HepG2 (cell line): ENCODE data around the gene ZKSCAN4. TPM values are rescaled to one million over a fixed set of nuclear protein-coding genes. Genes with fewer than 3 reads are reported as not detected.
A peak's percentile ranks its signal among the peaks of the same experiment; 100 is the strongest.

Source experiments
- EZH2 ChIP-seq: conservative IDR thresholded peaks from 2 replicates; pipeline ENCODE4 v1.6.1; 2012; ENCODE audit warnings: mild to moderate bottlenecking, low read depth, low read length, moderate library complexity
- GABPA ChIP-seq, 2 experiments: IDR thresholded peaks; 2 replicates each; pipeline ENCODE4 v1.6.1; 2011 to 2016; ENCODE audit warnings: low read depth in 2 of 2, low read length in 1 of 2, missing biosample characterization in 1 of 2, missing genetic modification characterization in 1 of 2
- HDAC6 ChIP-seq: fragments of 200-600 bp; sonication (generic); IDR thresholded peaks from 2 replicates; pipeline ENCODE4 v1.7.0; 2017; ENCODE audit warnings: mild to moderate bottlenecking, antibody characterized with exemption, low read length, low read depth
- MXI1 ChIP-seq: IDR thresholded peaks from 3 replicates; pipeline ENCODE4 v1.6.1; 2012; ENCODE audit warnings: low read depth, low read length, inconsistent platforms, borderline replicate concordance
- PCBP1 ChIP-seq: fragments of 200-400 bp; formaldehyde crosslinking; IDR thresholded peaks from 2 replicates; pipeline ENCODE4 v1.6.1; 2017; ENCODE audit warnings: mild to moderate bottlenecking, low read depth, low read length, borderline replicate concordance
- PITX1 ChIP-seq: sonication (generic); formaldehyde crosslinking; IDR thresholded peaks from 2 replicates; pipeline ENCODE4 v1.5.1; 2020; ENCODE audit warnings: mild to moderate bottlenecking, missing genetic modification reagents
- RORA ChIP-seq: sonication (generic); formaldehyde crosslinking; IDR thresholded peaks from 2 replicates; pipeline ENCODE4 v1.5.0; 2020; ENCODE audit warnings: mild to moderate bottlenecking, missing genetic modification reagents, moderate library complexity
- SMC3 ChIP-seq: IDR thresholded peaks from 2 replicates; pipeline ENCODE4 v1.6.1; 2011; ENCODE audit warnings: low read length, improper control_type of control experiment
- SP1 ChIP-seq, 2 experiments: fragments of 450-650 bp in 1 of 2; sonication (generic) in 1 of 2; formaldehyde crosslinking in 1 of 2; IDR thresholded peaks; 2 replicates each; pipeline versions ENCODE4 v1.4.0 to v1.6.1; 2016 to 2020; ENCODE audit warnings: missing genetic modification reagents in 1 of 2
- SP140L ChIP-seq: sonication (generic); formaldehyde crosslinking; IDR thresholded peaks from 2 replicates; pipeline ENCODE4 v1.4.0; 2020; ENCODE audit warnings: missing genetic modification reagents, borderline replicate concordance
- TBP ChIP-seq: sonication (generic); formaldehyde crosslinking; IDR thresholded peaks from 2 replicates; pipeline ENCODE4 v1.5.0; 2020; ENCODE audit warnings: missing genetic modification reagents
- ZBTB8A ChIP-seq: sonication (generic); formaldehyde crosslinking; IDR thresholded peaks from 2 replicates; pipeline ENCODE4 v1.4.0; 2020; ENCODE audit warnings: mild to moderate bottlenecking, low read depth, missing genetic modification reagents, borderline replicate concordance
- ZNF136 ChIP-seq: sonication (generic); formaldehyde crosslinking; IDR thresholded peaks from 2 replicates; pipeline ENCODE4 v1.8.1; 2022; ENCODE audit warnings: low read depth, mild to moderate bottlenecking, moderate library complexity, missing genetic modification reagents
- ZNF331 ChIP-seq: sonication (generic); formaldehyde crosslinking; IDR thresholded peaks from 2 replicates; pipeline ENCODE4 v1.4.0; 2020; ENCODE audit warnings: missing genetic modification reagents
- ZNF343 ChIP-seq: sonication (generic); formaldehyde crosslinking; IDR thresholded peaks from 2 replicates; pipeline ENCODE4 v1.4.0; 2020; ENCODE audit warnings: mild to moderate bottlenecking, missing genetic modification reagents
- ZNF430 ChIP-seq: sonication (generic); formaldehyde crosslinking; IDR thresholded peaks from 2 replicates; pipeline ENCODE4 v1.9.0; 2021; ENCODE audit warnings: mild to moderate bottlenecking, missing genetic modification reagents
- ZNF816 ChIP-seq: sonication (generic); formaldehyde crosslinking; IDR thresholded peaks from 2 replicates; pipeline ENCODE4 v1.8.0; 2022; ENCODE audit warnings: missing genetic modification reagents, mild to moderate bottlenecking, borderline replicate concordance
- polyA plus RNA-seq, 8 experiments: library from polyadenylated mRNA; depleted of rRNA in 3 of 8; stranded (reverse) in 7 of 8; unstranded in 1 of 8; fragments of >200 nt; fragmentation: Illumina TruSeq in 4 of 8; extraction: Trizol in 4 of 8; gene quantifications; 2 replicates each; pipeline versions ENCODE4 v1.2.1 to v1.2.3, GENCODE V29; 2011 to 2016; ENCODE audit warnings: low read depth in 4 of 8, missing spikeins in 1 of 8, mixed read lengths in 1 of 8; ENCODE audit not compliant: insufficient read depth in 1 of 8
- total RNA-seq, 5 experiments: library from RNA; depleted of rRNA; stranded (reverse); fragments of >200 nt; fragmentation: Illumina TruSeq; extraction: Trizol; gene quantifications; 2 replicates each; pipeline ENCODE4 v1.2.3, GENCODE V29; 2016; ENCODE audit warnings: low read depth in 1 of 5
- TF ChIP-seq, protein P1 (sequence below): sonication (generic); formaldehyde crosslinking; IDR thresholded peaks from 2 replicates; pipeline ENCODE4 v1.5.0; 2020; ENCODE audit warnings: missing genetic modification reagents, mild to moderate bottlenecking, borderline replicate concordance
- TF ChIP-seq, protein P2 (sequence below): sonication (generic); formaldehyde crosslinking; IDR thresholded peaks from 2 replicates; pipeline ENCODE4 v1.4.0; 2020; ENCODE audit warnings: missing genetic modification reagents
- TF ChIP-seq, protein P3 (sequence below): IDR thresholded peaks from 2 replicates; pipeline ENCODE4 v1.4.0; 2020; ENCODE audit warnings: mild to moderate bottlenecking, missing genetic modification reagents

Gene ZKSCAN4
- total and polyA plus RNA-seq, 2 of the 13 experiments (the other 11 are each of a cell fraction or from before 2014, with no cell fraction given), result 2.9 to 7.8 TPM

DNA sequence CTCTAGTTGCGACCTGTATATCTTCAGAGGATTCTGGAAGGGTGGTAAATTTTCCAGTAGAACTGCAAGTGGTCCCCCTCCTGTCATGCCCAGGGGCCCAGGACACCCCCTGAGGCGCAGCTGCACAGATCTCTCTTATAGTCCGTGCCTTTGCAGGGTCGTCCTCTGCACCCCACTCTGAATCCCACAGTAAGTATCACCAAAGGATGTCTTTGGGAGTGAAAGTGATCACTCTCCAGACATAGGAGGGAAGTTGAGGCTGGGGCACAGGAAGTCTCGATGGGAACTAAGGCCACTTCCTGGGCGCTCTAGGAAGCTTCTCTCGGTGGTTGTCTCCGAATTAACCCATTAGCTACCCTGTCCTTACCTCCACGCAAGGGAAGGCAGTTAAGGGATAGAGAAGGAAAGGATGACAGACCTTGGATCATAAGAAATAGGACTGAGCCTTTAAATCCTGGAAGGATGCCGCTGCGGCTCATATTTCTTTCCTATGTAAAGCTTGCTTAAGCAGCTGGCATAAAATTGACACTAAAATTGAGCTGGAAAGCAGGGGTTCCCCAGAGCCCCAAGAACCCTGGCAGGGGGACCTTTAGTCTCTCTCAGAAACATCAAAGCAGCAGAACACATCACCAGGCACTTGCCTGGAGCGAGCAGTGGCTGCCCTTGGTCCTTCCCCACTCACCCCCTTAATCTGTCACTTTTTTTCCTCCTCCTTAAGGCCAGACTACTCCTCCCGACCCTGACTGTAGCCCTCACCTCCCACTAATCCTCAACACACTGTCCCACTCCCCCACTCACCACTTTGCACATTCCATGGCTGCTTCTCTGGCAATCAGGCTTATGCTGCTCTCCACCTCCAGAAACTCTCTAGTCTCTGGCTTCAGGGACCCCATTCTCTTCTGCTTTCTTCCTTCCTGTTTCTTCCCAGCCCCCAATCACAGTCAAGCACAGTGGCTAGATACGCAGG, at the start of gene ZKSCAN4 (continued):
- TF ChIP-seq SMC3, result peak; percentile 51; the same call in 1 of the 2 replicates
- peak; percentile 76; the same call in 1 of the 2 replicates for TF ChIP-seq SP140L
- no peak for TF ChIP-seq TBP (CRISPR knock-in tag)
- TF ChIP-seq EZH2, result no peak; the same call in 1 of the 2 replicates
- TF ChIP-seq PCBP1, result no peak
- TF ChIP-seq SP1 (IDR thresholded peaks at IDR 0.05), result no peak
- TF ChIP-seq SP1 (CRISPR knock-in tag; IDR thresholded peaks at IDR 0.05), result peak; percentile 20; the same call in 1 of the 2 replicates
- TF ChIP-seq, protein P1, sequence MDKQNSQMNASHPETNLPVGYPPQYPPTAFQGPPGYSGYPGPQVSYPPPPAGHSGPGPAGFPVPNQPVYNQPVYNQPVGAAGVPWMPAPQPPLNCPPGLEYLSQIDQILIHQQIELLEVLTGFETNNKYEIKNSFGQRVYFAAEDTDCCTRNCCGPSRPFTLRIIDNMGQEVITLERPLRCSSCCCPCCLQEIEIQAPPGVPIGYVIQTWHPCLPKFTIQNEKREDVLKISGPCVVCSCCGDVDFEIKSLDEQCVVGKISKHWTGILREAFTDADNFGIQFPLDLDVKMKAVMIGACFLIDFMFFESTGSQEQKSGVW (CRISPR knock-in tag), result no peak
- 0 out of 2 replicates have a peak, but pooled peaks have one; percentile 17 for TF ChIP-seq ZNF136 (CRISPR knock-in tag)
- peak; percentile 63; the same call in 1 of the 3 replicates for TF ChIP-seq MXI1
- TF ChIP-seq HDAC6, result no peak
- TF ChIP-seq ZBTB8A (CRISPR knock-in tag), result no peak
- TF ChIP-seq ZNF343, result no peak
- peak; percentile 59 for TF ChIP-seq ZNF331 (CRISPR knock-in tag)
- TF ChIP-seq GABPA (IDR thresholded peaks at IDR 0.05; ENCODE audit: low read depth, low read length), result peak; percentile 97
- TF ChIP-seq GABPA (CRISPR knock-in tag; IDR thresholded peaks at IDR 0.05; ENCODE audit: low read depth), result peak; percentile 99
- no peak for TF ChIP-seq RORA (CRISPR knock-in tag)
- TF ChIP-seq, protein P2, sequence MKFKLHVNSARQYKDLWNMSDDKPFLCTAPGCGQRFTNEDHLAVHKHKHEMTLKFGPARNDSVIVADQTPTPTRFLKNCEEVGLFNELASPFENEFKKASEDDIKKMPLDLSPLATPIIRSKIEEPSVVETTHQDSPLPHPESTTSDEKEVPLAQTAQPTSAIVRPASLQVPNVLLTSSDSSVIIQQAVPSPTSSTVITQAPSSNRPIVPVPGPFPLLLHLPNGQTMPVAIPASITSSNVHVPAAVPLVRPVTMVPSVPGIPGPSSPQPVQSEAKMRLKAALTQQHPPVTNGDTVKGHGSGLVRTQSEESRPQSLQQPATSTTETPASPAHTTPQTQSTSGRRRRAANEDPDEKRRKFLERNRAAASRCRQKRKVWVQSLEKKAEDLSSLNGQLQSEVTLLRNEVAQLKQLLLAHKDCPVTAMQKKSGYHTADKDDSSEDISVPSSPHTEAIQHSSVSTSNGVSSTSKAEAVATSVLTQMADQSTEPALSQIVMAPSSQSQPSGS (CRISPR knock-in tag), result 0 out of 2 replicates have a peak, but pooled peaks have one; percentile 55
- TF ChIP-seq, protein P3, sequence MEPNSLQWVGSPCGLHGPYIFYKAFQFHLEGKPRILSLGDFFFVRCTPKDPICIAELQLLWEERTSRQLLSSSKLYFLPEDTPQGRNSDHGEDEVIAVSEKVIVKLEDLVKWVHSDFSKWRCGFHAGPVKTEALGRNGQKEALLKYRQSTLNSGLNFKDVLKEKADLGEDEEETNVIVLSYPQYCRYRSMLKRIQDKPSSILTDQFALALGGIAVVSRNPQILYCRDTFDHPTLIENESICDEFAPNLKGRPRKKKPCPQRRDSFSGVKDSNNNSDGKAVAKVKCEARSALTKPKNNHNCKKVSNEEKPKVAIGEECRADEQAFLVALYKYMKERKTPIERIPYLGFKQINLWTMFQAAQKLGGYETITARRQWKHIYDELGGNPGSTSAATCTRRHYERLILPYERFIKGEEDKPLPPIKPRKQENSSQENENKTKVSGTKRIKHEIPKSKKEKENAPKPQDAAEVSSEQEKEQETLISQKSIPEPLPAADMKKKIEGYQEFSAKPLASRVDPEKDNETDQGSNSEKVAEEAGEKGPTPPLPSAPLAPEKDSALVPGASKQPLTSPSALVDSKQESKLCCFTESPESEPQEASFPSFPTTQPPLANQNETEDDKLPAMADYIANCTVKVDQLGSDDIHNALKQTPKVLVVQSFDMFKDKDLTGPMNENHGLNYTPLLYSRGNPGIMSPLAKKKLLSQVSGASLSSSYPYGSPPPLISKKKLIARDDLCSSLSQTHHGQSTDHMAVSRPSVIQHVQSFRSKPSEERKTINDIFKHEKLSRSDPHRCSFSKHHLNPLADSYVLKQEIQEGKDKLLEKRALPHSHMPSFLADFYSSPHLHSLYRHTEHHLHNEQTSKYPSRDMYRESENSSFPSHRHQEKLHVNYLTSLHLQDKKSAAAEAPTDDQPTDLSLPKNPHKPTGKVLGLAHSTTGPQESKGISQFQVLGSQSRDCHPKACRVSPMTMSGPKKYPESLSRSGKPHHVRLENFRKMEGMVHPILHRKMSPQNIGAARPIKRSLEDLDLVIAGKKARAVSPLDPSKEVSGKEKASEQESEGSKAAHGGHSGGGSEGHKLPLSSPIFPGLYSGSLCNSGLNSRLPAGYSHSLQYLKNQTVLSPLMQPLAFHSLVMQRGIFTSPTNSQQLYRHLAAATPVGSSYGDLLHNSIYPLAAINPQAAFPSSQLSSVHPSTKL (CRISPR knock-in tag), result peak; percentile 84
- TF ChIP-seq ZNF430 (CRISPR knock-in tag), result 0 out of 2 replicates have a peak, but pooled peaks have one; percentile 65
- TF ChIP-seq PITX1 (CRISPR knock-in tag), result peak; percentile 83; the same call in 1 of the 2 replicates
- peak; percentile 59; the same call in 1 of the 2 replicates for TF ChIP-seq ZNF816 (CRISPR knock-in tag)
